OCI-M2 (cell line): ENCODE measurements around the gene GXYLT2.

Experiments used
- DNase-seq: peaks from one replicate; lab custom pipeline; 2025; ENCODE audit not compliant: unreplicated experiment; lab: John Stamatoyannopoulos, UW

GXYLT2 gene

DNA sequence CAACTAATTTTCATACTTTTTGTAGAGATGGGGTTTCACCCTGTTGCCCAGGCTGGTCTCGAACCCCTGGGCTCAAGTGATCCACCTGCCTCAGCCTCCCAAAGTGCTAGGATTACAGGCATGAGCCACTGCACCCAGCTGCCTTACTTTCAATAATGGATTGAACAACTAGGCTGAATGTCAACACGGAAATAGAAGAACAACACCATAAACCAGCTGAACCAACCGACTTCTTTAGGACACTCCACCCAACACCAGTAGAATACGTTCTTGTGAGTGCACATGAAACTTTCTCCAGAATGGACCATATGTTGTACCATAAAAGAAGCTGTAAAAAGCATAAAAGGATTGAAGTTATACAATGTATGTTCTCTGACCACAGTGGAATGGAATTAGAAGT is 42.9 kb downstream of the GXYLT2 start:
- DNase-seq: no peak

DNA sequence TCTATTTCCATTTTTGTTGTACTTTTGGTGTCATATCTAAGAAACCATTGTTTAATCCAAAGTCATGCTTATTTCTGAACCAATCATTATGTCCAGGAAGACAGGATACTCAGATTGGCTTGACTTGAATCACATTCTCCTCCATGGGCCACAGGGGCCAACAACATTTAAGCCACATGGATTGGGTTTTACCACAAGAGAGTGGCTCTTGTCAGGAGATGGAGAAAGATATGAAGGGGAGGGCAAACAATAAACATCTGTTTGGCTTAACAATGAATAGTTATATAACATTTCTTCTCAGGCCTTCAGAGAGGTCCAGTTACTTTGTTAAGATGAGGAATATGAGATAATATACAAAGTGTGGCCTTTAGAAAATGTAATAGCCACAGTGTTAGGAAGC is 44.6 kb downstream of the GXYLT2 start:
- DNase-seq: no peak

DNA sequence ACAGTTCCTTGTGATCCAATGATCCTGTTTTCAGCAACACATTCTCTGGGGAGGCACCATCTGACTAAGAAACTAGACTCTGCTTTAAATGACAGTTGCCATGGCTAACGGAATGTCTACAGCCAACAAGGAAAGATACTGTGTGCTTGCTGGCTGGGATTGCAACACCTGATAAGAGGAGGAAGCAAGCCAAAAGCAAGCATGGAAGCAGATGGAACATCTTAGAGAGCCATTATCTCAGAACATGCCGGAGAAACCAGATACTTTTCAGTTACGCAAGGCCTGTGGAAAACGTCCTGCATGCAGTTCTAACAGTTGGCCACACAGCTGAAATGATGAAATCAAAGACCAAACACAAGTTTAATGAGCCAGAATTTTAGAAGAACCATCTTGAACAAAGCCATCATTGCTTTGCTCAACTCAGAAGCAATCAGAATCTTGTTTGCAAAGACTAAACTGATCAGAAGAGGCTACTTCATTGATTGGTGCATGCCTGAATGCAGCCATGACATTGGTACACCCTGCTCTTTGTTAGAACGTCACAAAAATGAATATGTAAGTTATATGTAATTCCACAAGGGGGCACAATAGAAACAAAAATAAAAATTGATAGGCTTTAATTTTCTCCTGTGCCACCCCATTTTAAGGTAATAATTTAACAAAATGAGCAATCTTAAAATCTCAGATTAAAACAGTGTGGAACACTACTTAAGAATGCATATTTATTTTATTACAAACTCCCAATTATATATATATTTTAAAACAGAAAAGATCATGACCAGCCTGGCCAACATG is 50.8 kb downstream of the GXYLT2 start:
- peak; percentile 69 for DNase-seq

DNA sequence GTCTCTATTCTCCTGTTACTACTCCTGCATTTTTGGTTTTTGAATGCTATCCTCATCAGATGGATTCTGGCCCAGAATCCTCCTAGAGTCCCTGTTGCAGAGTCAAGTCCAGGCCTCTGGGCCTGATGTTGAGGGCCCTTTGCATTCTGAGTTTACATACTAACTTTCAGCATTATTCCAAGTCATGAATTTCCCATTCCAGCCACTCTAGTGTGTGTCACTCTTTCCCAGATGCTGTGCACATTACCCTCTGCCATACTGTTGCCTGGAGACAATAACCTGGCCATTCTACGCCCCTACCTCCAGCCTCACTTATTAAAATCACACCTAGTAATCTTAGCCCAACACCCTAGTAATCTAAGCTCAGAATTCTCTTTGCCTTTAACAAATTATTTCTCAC is 53.4 kb downstream of the GXYLT2 start:
- no peak for DNase-seq

DNA sequence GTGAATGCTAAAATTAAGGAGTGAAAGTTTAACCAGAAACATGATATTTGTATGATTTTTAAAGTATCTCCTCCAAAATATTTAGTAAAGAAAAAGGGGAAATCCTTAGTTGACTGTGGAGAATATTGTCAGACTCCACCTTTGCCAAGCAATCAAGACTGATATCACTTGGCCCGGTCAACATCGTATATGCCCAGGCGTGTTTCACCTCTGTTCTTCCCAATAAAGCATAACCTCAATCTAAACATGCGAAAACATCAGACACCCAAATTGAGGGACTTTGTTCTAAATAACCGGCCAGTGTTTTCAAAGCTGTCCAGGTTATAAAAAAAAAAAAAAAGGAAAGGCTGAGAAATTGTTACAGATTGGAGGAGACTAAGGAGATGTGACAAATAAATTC is 54.6 kb downstream of the GXYLT2 start:
- DNase-seq: no peak

DNA sequence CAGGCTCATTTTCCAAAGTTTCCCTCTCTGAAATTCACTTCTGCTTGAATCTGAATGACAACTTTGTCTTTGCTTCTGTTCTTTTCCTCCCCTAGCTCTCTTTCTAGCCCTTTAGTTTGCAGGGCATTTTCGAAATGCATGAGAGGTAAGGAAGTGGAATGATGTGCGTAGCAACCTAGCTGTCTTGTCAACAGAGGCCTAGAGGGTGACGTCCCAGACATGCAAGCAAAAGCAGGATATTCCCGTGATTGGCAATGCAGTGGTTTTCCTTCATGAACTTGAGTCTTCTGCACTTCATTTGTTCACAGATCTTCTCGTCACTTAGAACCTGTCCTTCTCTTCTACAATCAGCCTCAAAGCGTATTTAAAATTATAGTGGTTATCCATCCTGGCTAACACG is 56.9 kb downstream of the GXYLT2 start:
- no peak for DNase-seq

DNA sequence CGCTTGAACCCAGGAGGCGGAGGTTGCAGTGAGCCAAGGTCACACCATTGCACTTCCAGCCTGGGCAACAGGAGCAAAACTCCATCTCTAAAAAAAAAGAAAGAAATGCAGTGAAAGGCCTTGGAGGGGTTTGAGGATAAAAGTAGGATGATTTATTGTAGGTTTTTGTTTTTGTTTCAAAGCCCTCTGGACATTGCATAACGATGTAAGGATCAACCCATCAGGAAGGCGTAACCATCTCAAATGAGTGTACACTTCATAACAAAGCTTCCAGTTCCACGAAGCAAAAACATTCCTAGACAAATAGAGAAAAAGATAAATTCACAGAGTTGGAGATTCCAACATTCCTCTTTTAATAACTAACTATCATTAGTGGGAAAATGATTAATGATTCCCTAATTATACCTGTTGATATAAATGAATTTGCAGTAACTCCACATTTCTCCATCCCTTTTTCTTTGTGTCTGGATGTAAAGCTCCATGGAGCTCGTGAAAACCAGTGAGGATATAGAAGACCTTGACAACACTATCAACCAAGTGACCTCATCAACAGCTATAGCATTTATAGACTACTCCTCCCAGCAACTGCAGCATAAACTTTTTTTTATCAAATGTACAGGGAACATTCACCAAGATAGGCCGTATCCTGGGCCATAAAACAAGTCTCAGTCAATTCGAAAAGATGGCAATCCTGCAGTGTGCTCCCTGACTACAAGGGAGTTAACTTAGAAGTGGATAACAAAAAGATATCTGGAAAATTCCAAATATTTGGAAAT is 60.1 kb downstream of the GXYLT2 start:
- no peak for DNase-seq

DNA sequence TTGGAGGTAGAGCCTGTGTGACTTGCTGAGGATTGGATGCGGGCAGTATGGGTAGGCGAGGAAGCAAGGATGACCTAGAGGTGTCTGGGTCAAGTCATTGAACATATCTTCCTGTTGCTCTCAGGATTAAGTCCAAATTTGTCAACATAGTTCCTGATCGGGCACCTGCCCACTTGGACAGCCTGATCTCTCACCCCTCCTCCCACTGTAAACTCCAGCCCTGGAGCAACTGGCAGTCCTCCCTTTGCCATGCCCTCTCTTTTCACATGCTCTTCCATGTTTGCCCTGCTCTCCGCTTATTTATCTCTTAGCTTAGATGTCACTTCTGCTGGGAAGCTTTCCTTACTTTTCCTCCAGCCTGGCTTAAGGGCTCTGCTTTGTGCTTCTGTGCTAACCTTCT is 61.2 kb downstream of the GXYLT2 start:
- DNase-seq: no peak

DNA sequence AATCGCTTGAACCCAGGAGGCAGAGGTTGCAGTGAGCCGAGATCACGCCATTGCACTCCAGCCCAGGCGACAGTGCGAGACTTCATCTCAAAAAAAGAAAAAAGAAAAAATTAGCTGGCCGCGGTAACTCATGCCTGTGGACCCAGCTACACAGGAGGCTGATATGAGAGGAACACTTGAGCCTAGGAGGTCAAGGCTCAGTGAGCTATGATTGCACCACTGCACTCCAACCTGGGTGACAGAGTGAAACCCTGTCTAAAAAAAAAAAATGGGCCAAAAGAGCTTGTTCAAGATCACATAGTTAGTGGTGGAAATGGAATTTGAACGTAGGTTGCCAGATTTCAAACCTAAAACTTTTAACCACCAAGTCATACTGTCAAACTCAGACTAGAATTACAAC is 62.5 kb downstream of the GXYLT2 start:
- no peak for DNase-seq

DNA sequence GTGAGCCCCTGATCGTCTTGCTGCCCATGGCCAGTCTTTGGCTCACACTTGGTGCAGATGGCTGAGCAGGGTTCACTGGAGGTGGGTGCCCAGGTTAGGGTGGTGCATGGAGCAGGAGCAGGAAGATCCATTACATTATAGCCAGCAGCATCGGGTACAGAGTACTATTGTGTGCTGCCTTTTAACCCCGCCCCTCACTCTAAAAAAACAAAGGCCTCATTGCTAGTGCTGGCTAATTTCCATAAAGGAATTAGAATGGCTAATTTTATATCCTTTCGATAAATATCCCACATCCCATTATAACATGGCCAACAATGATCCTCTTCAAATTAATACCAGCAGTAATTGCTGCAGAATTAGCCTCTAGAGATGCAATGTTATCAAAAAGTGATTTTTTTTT is 63.0 kb downstream of the GXYLT2 start:
- DNase-seq: no peak

DNA sequence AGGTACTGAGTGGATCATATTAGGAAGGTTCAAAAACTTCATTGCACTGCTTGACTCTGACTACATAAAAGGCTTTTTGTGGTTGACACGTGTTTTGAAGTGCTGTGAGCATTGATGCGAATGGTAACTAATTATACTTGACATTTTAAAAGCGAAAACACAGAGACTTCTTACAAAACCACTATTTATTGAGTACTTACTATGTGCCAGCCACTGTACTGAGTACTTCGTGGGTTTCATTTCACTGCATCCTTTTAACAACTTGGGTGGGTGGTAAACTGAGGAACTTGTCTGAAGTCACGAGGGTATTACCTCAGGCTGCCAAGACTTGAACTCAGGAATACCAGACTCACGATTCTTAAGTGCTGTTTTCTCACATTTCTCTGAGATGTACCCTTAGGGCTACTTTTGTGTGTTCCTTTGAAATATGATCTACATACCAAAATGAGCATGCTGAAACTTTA is 63.4 kb downstream of the GXYLT2 start:
- no peak for DNase-seq

DNA sequence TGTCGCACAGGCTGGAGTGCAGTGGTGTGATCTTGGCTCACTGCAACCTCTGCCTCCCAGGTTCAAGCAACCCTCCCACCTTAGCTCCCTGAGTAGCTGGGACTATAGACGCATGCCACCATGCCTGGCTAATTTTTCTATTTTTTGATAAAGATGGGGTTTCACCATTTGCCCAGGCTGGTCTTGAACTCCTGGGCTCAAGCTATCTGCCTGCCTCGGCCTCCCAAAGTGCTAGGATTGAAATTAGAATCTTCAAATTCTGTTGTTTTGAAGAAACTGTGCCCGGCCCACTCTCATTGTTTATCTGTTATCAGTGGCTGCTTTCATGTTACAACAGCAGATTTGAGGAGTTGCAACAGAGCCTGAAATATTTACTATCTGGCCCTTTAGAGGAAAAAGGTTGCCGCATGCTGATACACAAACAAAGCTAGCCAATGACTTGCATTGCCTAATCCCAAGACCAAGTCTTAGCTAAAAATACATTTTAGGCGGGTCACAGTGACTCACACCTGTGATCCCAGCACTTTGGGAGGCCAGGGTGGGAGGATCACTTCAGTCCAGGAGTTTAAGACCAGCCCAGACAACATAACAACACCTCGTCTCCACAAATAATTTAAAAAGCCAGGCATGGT is 65.6 kb downstream of the GXYLT2 start:
- no peak for DNase-seq

DNA sequence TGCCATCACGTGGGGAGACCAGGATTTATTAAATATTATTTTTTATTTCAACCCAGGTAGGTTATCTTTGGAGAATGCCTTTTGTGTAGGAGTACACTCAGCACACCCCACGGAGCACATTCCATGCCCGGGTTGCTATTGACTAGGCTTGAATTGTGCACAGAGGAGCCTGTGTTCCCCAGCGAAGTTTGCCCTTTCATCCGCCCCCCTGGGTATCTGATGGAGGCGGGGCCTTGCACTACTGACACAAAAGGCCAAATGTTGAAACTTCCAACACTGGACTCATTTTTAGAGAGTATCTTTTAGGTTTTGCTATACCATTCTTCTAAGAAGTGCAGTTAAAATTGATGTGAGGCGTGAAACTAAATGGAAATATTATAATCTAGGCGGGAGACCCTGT is 69.5 kb downstream of the GXYLT2 start:
- no peak for DNase-seq

DNA sequence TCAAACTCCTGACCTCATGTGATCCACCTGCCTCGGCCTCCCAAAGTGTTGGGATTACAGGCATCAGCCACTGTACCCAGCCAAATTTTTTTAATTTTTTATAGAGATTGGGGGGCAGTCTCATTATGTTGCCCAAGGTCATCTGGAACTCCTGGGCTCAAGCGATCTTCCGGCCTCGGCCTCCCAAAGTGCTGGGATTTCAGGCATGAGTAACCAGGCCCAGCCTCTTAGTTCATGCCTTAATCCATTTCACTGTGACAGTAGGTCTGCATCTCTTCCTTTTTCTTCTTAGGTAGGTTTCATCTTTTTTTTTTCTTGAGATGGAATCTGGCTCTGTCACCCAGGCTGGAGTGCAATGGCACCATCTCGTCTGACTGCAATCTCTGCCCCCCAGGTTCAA is 71.5 kb downstream of the GXYLT2 start:
- no peak for DNase-seq

DNA sequence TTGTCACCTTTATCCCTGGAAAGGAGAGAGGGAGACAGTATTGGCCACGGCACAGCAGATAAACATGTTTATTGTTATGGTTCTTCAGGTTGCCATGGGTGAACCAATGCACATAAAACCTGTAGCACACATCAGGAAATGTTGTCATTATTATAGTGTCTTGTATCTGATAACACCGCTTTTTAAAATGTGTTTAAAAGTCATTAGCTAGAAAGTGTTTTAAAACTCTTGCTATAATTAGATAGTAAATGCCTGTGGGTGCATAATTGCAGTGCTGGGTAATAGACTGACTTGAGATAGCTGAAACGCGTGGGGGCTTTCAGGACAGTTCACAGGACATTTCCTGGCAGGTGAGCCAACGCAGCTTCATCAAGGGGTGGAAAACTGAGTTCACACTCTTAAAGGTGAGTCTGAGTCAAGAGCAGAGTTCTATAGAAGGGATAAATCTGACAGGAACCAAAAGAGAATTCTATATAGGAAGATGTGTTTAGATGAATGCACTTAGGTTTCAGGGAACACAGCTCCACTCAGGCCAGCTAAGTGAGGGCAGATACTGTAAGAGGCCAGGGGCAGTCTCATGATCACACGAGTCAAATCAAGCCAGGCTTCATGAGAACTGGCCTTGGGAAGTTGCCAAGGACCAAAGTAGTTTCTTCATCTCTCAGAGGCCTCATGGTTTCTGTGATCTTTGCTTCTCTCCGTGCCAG is 73.1 kb downstream of the GXYLT2 start:
- DNase-seq: no peak

DNA sequence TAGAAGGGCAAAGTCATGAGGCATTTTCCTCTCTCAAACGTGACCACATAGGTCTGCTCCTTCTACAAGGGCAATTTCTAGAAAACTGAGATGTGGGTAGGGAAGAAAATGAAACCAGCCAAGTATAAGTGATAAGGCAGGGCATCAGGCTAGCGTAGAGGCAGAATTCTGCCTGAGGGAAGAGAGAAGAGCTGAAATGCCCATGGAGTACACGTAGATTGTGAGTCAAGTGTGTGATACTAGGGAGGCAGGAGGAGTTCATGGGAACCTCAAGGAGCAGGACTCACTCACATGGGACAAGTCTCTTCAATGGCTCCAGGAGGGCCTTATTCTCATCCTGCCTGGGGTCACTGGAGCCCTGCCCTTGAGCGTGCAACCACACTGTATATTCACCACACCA is 73.9 kb downstream of the GXYLT2 start:
- DNase-seq: no peak

DNA sequence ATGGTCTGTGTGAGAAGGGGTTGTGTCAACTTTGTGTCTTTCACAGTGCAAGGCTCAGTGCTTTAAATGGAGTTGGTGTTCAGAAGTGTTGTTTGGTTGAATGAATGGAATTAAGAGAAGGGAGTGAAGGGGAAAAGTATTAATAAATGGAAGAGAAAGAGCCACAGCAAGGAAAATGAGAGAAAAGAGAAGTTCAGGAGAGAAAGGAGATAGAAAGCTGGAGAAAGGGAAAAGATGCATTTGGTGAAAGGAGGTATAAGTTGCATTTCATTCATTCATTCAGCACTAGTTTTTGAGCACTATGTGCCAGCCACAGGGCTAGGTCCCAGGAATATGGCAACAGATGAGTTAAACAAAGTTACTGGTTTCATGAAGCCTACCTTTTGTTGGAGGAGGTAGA is 74.5 kb downstream of the GXYLT2 start:
- no peak for DNase-seq

DNA sequence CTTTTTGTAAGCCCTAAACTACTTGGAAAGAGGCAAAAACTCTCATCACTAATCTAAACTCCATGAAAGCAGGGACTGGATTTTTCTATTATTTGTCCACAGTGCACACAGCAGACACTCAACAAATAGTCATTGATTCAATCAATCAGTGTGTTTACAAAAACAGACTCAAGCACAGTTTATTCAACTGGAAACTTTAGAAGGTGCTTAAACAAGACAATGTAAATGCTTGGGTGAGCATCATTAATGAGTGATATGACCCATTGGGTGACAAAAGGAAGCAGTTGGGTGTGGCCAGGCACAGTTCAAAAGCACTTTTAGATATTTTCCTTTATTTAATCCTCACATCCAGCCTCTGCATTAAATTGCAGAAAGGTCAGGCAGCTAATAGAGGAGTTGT is 76.8 kb downstream of the GXYLT2 start:
- DNase-seq: no peak

DNA sequence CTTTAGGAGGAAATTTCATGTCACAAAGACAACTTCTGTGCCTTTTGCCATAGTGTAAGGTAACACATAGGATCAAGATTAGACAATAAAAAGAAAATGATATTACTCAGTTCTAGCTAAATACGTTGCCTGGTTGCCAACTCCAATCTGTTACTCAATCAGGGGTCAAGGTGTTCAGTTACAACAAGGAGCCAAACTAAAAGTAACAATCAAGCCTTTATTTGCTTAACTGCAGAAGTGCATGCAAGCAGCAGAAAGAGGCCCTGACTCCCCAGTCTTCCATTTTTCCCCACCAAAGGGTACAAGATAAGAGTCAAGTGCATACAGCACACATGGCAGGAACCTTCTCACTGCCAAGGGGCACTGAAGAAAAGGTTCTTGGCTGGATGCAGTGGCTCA is 80.4 kb downstream of the GXYLT2 start:
- no peak for DNase-seq

DNA sequence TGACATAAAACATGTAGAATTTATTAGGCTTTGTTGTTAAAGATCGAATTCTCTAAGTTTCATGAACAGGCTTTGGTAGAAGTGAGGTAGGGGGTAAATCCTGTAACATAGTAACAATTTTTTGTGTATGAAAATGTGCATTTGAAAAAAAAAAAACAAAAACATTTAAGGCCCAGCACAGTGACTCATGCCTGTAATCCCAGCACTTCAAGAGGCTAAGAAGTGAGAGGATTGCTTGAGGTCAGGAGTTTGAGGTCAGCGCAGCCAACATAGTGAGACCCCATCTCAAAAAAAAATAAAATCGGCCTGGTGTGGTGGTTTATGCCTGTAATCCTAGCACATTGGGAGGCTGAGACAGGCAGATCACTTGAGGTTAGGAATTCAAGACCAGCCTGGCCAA is 81.9 kb downstream of the GXYLT2 start:
- no peak for DNase-seq

DNA sequence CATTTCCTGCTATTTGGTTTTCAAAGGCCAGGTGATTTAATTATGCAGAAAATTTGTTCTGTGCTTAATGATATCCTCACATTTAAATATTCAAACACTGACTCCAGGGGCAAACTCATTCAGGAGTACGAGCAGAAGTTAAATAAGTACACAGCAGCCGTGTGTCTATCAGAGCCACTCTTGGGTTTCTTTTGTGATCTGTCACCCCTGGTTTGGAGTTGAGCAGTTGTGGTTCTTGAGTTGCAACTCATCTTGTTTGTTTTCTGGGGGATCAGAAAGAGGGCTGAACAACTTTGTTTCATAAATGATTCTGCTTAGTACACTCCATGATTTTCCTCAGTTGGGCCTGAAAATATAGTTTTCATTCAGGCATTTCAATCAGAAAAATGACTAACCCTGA is 83.1 kb downstream of the GXYLT2 start:
- DNase-seq: no peak

DNA sequence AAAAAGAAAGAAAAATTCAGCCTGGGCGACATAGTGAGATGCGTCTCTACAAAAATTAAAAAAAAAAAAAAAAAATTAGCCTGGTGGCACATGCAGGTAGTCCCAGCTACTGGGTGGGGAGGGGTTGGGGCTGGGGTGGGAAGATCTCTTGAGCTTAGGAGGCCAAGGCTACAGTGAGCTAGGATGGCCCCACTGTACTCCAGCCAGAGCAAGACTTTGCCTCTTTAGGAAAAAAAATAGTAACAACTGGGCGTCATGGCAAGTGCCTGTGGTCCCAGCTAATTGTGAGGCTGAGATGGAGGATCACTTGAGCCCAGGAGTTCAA is 84.8 kb downstream of the GXYLT2 start:
- no peak for DNase-seq
